ENCODE data around the gene PGBD5.

PGBD5 gene

DNA sequence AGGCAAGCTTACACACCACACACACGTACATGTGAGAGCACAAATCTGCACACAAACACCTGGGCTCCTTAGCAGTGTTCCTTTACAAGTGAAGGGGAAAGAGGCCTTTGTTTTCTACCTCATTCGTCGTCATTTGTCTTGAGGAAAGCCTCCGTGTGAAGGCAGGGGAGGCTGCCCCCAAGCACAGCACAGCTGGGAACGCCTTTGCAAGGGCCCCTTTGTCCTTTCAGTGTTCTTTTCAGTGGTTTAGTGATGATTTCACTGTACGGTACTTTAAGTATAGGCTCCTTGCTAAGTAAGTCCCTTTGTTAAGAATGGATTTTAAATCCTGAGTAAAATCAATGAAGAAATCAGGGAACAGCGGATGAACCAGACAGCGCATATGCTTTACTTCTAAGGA, 94.1 kb downstream of the PGBD5 start:
- no peaks in the 10 kb centered on the region for H3K27me3 ChIP-seq
- H3K4me3 ChIP-seq (ENCODE audit: low read depth, low read length): no peak overlapping the region
- H3K36me3 ChIP-seq: no peaks in the 10 kb centered on the region; the same call in 1 of the 2 replicates
- DNase-seq: no peak
- TF ChIP-seq, protein P1, sequence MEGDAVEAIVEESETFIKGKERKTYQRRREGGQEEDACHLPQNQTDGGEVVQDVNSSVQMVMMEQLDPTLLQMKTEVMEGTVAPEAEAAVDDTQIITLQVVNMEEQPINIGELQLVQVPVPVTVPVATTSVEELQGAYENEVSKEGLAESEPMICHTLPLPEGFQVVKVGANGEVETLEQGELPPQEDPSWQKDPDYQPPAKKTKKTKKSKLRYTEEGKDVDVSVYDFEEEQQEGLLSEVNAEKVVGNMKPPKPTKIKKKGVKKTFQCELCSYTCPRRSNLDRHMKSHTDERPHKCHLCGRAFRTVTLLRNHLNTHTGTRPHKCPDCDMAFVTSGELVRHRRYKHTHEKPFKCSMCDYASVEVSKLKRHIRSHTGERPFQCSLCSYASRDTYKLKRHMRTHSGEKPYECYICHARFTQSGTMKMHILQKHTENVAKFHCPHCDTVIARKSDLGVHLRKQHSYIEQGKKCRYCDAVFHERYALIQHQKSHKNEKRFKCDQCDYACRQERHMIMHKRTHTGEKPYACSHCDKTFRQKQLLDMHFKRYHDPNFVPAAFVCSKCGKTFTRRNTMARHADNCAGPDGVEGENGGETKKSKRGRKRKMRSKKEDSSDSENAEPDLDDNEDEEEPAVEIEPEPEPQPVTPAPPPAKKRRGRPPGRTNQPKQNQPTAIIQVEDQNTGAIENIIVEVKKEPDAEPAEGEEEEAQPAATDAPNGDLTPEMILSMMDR (IDR thresholded peaks at IDR 0.05; ENCODE audit: low read depth, low read length): no peak
- no peaks in the 10 kb centered on the region for H3K4me1 ChIP-seq
- no peaks in the 10 kb centered on the region for H3K9me3 ChIP-seq

DNA sequence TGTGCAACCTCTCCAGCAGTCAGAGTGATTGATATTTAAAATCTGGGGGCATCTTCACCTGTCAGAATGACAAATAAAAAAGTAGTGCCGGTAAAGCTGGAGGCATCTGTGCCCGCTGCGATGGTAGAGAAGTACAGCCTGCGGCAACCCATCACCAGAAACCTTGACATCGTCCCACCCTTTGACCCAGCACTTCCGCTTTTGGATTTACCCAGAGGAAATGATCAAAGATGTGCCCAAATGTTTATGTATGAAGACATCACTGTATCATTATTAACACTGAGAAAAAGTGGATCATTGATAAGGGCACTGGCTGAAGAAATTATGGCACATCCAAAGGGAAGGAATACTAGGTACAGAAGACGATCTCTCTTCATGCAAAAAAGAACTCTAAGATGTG, 96.0 kb downstream of the PGBD5 start:
- TF ChIP-seq, protein P1 (IDR thresholded peaks at IDR 0.05; ENCODE audit: low read depth, low read length): no peak
- no peaks in the 10 kb centered on the region for H3K9me3 ChIP-seq
- no peak for DNase-seq
- no peaks in the 10 kb centered on the region for H3K27me3 ChIP-seq
- H3K4me3 ChIP-seq (ENCODE audit: low read depth, low read length): no peak overlapping the region
- no peaks in the 10 kb centered on the region; the same call in 1 of the 2 replicates for H3K36me3 ChIP-seq
- no peaks in the 10 kb centered on the region for H3K4me1 ChIP-seq

GRCh38 chr1:230328342-230329015, 97.7 kb downstream of the PGBD5 start:
- H3K36me3 ChIP-seq: no peaks in the 10 kb centered on the region; the same call in 1 of the 2 replicates
- H3K4me3 ChIP-seq (ENCODE audit: low read depth, low read length): no peak overlapping the region
- DNase-seq: no peak
- no peaks in the 10 kb centered on the region for H3K27me3 ChIP-seq
- H3K4me1 ChIP-seq: no peaks in the 10 kb centered on the region
- H3K9me3 ChIP-seq: no peaks in the 10 kb centered on the region
- TF ChIP-seq, protein P1 (IDR thresholded peaks at IDR 0.05; ENCODE audit: low read depth, low read length): no peak

DNA sequence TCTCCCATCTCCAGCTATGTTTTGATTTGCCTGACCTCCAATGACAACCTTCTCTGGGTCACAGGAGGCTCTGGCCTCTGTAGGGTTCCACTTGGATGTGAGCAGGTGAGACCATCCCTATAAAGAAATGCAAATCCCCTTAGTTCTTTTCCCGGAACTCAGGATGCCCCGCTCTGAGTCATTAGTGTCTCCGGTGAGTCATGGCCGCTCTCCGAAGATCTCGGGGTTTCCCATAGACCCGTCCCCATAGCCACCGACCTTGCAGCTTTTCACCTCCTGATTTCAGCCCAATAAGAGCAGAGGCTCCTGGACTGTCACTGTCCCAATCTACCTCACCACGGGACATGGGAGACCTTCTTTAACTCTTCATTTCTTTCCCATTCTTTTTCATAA, 98.2 kb downstream of the PGBD5 start:
- Histone ChIP-seq H3K9me3 (no peaks in the 10 kb centered on the region), H3K4me1 (no peaks in the 10 kb centered on the region), H3K27me3 (no peaks in the 10 kb centered on the region), H3K36me3 (no peaks in the 10 kb centered on the region; the same call in 1 of the 2 replicates), H3K4me3 (ENCODE audit: low read depth, low read length) (no peak overlapping the region)
- TF ChIP-seq, protein P1 (IDR thresholded peaks at IDR 0.05; ENCODE audit: low read depth, low read length): no peak
- DNase-seq: no peak

DNA sequence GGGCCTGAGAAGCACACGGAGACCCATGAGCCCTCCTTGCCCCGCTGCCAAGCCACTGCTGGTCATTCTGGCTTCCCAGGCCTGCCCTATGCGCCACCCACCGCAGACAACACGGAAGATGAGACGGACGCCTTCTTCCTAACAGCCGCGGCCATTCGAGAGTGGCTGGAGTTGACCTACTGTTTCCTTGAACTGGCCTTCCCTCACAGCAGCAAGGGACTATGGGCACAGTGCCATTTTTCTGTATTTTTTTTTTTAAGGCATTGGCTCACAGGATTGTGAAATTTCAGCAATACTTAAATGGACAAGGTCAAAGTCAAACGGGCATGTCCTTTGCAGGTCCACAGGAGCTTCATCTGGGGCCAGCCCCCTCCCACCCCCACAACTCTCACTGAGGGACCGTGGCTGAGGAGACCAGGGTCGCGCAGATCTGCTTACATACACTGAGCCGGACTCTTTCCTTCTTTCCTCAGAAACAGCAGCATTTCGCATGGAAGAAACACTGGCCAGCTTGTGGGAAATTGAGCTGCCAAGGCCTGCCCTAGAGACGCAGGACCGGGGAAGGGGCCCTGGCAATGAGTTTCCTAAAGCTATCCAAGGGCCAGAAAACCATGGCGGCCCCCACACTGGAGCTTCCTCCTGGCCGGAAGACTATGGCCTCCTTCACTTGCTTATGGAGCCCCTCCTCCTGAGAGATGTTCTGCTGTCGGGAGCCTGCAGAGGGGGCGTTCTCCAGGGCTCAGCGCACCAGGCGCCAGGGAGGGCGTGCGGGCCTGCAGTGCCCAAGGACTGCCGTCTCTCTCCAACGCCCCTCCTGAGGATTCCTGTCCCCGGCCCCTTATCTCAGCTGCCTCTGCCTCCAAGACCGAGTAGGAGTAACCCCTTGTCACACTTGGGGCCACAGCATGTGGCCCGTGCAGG, 98.9 kb downstream of the PGBD5 start:
- no peaks in the 10 kb centered on the region for H3K4me1 ChIP-seq
- no peaks in the 10 kb centered on the region for H3K27me3 ChIP-seq
- H3K36me3 ChIP-seq: no peaks in the 10 kb centered on the region; the same call in 1 of the 2 replicates
- no peak for DNase-seq
- TF ChIP-seq, protein P1 (IDR thresholded peaks at IDR 0.05; ENCODE audit: low read depth, low read length): no peak
- no peaks in the 10 kb centered on the region for H3K9me3 ChIP-seq
- H3K4me3 ChIP-seq (ENCODE audit: low read depth, low read length): no peak overlapping the region

- Histone ChIP-seq H3K27me3 (no peaks in the 10 kb centered on the region), H3K4me3 (ENCODE audit: low read depth, low read length) (no peak overlapping the region), H3K36me3 (no peaks in the 10 kb centered on the region), H3K4me1 (no peaks in the 10 kb centered on the region), H3K9me3 (no peaks in the 10 kb centered on the region)
- no peak for DNase-seq
- TF ChIP-seq, protein P1 (IDR thresholded peaks at IDR 0.05; ENCODE audit: low read depth, low read length): no peak
Observed at GRCh38 chr1:230323686-230324085, 102.4 kb downstream of the PGBD5 start.

All from BE2C (cell line).